T-helper 1 cell treated with Interleukin-12 subunit alpha and Interleukin-12 subunit beta and Interleukin-4 antibody, amounts not matched to agents 30 μg/mL and 1 μg/mL, for 36 hours (primary cell): Measurements from ENCODE around the gene TBC1D23.
"Not testable (repeated sequence)": the region's sequence is repeated elsewhere in the genome, so short reads cannot be mapped to it uniquely, and the experiment has no call there.

Experiments
- H3K27ac Mint-ChIP-seq: one replicate; pipeline ENCODE4 v1.8.0; 2021; ENCODE audit warnings: mild to moderate bottlenecking, mixed read lengths
- H3K27me3 Mint-ChIP-seq: one replicate; pipeline ENCODE4 v1.8.0; 2021; ENCODE audit warnings: low read depth, mixed read lengths
- H3K36me3 Mint-ChIP-seq: one replicate; pipeline ENCODE4 v1.8.0; 2021; ENCODE audit warnings: low read depth, mixed read lengths
- H3K4me1 Mint-ChIP-seq: one replicate; pipeline ENCODE4 v1.8.0; 2021; ENCODE audit warnings: low read depth, mixed read lengths
- H3K4me3 Mint-ChIP-seq: one replicate; pipeline ENCODE4 v1.8.0; 2021; ENCODE audit warnings: mild to moderate bottlenecking, moderate library complexity, mixed read lengths
- H3K9me3 Mint-ChIP-seq: one replicate; pipeline ENCODE4 v1.8.0; 2021; ENCODE audit warnings: mixed read lengths

TBC1D23 gene

DNA sequence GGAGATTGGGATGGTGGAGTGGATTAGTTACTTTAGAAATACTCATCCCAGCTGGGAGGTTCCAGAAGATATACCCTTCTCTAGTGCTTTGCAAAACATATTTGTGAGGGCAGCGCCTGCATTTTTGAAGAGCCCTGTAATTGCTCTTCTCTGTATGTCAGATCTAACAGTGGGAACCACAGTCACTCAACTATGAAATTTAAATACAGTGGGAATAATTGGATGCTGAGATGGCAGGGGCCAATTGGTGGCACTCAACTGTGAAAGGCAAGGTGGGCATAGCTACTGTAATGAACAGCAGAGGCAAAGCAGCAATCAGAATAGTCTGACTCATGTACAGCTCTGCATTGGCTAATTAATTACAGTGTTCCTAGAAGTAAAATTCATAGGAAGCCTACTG is 22.2 kb upstream of the TBC1D23 start:
- Mint-ChIP-seq H3K27me3 (peaks cover 11% of the 10 kb centered on the region), H3K4me3 (no peak overlapping the region), H3K4me1 (no peaks in the 10 kb centered on the region), H3K36me3 (peaks cover 2% of the 10 kb centered on the region), H3K27ac (no peak overlapping the region), H3K9me3 (peaks cover 13% of the 10 kb centered on the region)

DNA sequence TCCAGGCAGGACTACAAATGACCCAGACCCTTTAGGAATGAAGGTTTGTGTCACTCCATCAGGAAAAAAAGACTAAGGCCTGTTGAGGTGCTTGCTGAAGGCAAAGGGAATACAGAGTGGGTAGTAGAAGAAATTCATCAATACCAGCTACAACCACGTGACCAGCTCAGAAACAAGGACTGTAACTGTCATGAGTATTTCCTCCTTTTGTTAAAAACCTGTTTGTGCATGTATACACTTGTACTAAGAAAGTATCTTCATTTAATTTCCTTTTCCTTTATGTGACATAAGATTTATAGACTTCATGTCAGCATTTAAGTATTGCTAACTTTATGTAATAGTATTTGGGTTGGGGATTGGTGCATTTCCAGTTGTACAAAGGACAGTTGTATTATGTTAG is 18.3 kb upstream of the TBC1D23 start:
- H3K4me1 Mint-ChIP-seq, H3K4me3 Mint-ChIP-seq, H3K36me3 Mint-ChIP-seq, H3K27me3 Mint-ChIP-seq, H3K27ac Mint-ChIP-seq: not testable (repeated sequence)
- peaks cover 13% of the 10 kb centered on the region for H3K9me3 Mint-ChIP-seq

DNA sequence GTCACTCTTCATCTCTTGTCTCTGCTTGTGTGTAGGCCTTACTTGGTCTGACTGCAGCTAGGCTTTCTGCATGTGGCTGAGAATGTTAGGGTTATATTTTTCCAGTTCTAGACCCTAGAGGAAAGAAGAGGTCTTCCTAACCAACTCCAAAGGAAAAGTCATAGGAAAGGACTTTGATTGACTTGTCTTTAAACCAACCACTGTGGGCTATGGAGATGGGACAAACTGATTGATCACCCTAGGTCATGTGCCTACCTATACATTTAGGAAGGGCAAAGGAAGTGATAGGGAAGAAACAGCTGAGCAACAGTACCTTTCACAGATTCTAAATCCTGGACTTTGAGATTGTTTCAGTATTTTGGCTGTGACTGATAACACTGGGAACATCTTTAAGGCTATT is 16.5 kb upstream of the TBC1D23 start:
- peaks cover 7% of the 10 kb centered on the region for H3K9me3 Mint-ChIP-seq
- H3K4me1 Mint-ChIP-seq: peaks cover 8% of the 10 kb centered on the region
- H3K36me3 Mint-ChIP-seq: peaks cover 1% of the 10 kb centered on the region
- H3K4me3 Mint-ChIP-seq: no peak overlapping the region
- H3K27me3 Mint-ChIP-seq: no peaks in the 10 kb centered on the region
- H3K27ac Mint-ChIP-seq: no peak overlapping the region

DNA sequence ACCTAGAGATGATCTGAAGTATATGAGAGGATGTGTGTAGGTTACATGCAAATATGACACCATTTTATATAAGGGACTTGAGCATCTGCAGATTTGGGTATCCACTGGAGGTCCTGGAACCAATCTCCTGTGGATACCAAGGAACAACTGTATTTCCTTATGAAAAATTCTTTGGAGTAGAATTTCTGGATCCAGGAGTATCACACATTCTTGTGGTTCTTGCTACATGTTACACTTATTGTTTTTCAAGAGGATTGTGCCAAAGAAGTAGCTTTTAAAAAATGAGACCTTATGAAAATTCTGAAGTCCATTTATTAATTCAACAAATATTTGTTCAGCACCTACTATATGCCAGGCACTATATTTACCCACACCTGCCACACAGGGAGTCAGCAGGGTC is 15.7 kb upstream of the TBC1D23 start:
- Mint-ChIP-seq H3K36me3 (peaks cover 4% of the 10 kb centered on the region), H3K9me3 (peaks cover 10% of the 10 kb centered on the region), H3K4me3 (no peak overlapping the region), H3K4me1 (peaks cover 8% of the 10 kb centered on the region), H3K27ac (no peak overlapping the region), H3K27me3 (no peaks in the 10 kb centered on the region)

DNA sequence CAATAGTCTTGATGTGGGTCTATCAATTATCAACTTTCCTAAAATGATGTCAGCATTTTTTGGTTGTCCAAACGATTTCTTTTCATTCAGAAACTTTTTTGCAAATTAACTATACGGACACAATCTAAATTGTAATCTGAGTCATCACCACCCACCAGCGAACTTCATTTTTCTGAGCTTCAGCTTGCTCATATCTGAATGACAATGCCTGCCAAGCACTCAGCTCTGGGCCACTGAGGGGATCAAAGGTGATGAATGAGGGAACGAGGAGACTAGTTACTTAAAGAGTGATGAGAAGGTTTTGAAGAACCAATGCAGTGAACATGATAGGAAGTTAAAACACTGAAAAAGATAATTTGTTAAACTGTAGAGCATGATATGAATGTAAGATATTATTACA is 14.9 kb upstream of the TBC1D23 start:
- H3K27me3 Mint-ChIP-seq: no peaks in the 10 kb centered on the region
- H3K9me3 Mint-ChIP-seq: peaks cover 12% of the 10 kb centered on the region
- peaks cover 8% of the 10 kb centered on the region for H3K4me1 Mint-ChIP-seq
- H3K27ac Mint-ChIP-seq: no peak overlapping the region
- H3K36me3 Mint-ChIP-seq: peaks cover 8% of the 10 kb centered on the region
- H3K4me3 Mint-ChIP-seq: no peak overlapping the region

DNA sequence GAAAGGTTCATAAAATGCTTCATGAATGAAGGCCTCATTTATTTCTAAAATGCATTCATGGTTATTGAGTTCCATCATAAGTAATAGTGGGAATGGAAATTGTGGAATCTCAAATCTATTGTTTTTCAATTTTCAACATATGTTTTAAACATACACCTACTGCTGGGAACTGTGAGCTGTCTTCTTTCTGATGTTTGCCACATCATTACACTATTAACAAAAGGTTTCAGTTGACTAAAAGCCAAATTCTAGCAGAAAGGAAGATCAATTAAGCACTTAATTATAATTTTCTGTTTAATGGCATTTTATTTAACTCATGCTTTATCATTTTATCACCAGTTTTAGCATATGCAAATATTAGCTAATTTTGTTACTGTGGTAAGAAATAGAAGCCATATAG is 13.8 kb upstream of the TBC1D23 start:
- H3K27ac Mint-ChIP-seq: no peak overlapping the region
- peaks cover 8% of the 10 kb centered on the region for H3K36me3 Mint-ChIP-seq
- H3K27me3 Mint-ChIP-seq: no peaks in the 10 kb centered on the region
- H3K4me1 Mint-ChIP-seq: peaks cover 8% of the 10 kb centered on the region
- H3K9me3 Mint-ChIP-seq: peaks cover 6% of the 10 kb centered on the region
- H3K4me3 Mint-ChIP-seq: no peak overlapping the region

DNA sequence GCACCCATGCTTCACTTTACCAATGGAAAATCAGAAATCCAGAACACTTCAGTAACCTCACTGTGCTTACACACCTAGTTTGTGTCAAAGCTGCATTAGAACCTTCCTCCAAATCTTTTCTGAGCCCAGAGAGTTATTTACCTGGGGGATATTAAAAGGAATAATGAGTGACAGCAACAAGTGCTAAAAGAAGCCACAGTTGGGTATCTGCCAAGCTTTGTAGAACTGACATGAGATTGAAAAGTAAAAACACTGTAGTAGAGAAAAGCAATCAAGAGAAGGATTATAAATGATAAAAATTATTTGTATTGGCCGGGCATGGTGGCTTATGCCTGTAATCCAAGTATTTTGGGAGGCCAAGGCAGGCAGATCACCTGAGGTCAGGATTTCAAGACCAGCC is 8.8 kb upstream of the TBC1D23 start:
- H3K9me3 Mint-ChIP-seq: peaks cover 6% of the 10 kb centered on the region
- no peaks in the 10 kb centered on the region for H3K27me3 Mint-ChIP-seq
- H3K4me1 Mint-ChIP-seq: peaks cover 3% of the 10 kb centered on the region
- peaks cover 8% of the 10 kb centered on the region for H3K36me3 Mint-ChIP-seq
- H3K4me3 Mint-ChIP-seq: no peak overlapping the region
- H3K27ac Mint-ChIP-seq: no peak overlapping the region

DNA sequence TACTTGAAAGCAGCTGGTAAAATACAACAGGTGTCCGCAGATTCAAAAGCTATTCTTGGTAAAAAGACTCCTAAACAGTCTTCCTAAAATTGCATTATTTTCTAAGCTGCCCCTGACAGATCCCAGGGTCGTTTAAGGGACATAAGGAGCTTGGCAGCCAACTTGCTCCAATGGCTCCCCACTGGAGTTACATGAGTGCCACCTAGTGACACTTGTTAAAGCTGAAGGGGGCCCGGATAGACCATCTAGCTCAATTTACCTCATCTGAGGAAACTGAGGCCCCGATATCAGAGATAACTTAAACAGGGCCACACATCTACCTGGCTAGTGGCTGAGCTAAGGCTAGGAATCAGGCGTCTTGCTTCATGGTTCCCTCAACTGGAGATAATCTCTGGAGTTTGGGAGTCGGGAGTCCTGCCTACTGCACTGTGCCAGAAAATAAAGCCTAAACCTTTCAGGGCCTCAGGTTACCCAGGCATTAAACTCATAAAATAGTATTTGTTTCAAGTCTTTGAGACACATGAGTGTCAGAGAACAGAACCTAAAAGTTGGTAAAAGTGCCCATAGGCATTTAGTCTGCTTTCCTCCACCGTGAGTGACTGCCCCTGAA is 6.5 kb upstream of the TBC1D23 start:
- Mint-ChIP-seq H3K4me3 (no peak overlapping the region), H3K27me3 (no peaks in the 10 kb centered on the region), H3K4me1 (no peaks in the 10 kb centered on the region), H3K9me3 (peaks cover 6% of the 10 kb centered on the region), H3K36me3 (peaks cover 7% of the 10 kb centered on the region), H3K27ac (no peak overlapping the region)

DNA sequence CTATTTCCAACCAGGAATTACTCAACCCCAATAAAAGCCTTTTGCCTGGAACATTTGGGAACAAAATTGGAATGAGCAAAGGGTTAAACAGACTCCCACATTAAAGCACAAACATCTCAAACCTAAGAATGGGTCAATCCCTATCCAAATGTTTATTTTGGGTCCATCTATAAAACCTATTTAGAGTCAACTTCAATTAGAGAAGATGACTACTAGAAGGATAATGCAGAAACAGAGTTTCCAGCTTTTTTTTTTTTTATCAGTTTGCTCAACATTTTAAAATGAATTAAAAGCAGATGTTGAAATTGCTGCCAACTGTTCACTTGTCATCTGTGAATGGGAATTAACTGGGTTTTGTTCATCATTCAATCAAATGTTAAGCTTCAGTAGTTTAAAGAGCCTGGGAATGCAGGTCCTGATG is 4.1 kb upstream of the TBC1D23 start:
- Mint-ChIP-seq H3K9me3 (no peaks in the 10 kb centered on the region), H3K36me3 (peaks cover 2% of the 10 kb centered on the region), H3K27ac (no peak overlapping the region), H3K27me3 (no peaks in the 10 kb centered on the region), H3K4me1 (peaks cover 12% of the 10 kb centered on the region), H3K4me3 (no peak overlapping the region)

DNA sequence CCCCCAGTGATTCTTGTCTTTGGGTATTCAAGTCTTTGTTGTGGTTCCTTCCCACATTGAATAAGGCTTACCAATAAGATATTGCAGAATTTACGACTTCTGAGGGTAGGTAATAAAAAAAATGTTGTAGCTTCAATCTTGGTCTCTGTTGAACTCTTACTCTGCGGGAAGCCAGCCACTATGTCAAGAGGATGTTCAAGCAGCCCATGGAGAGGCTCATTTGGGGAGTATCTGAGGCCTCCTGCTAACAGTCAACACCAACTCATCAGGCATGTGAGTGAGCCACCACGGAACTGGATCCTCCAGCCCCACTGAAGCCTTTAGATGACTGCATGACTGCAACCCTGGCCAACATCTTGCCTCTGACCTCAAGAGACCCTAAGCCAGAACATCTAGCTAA is 3.2 kb upstream of the TBC1D23 start:
- no peak overlapping the region for H3K4me3 Mint-ChIP-seq
- H3K27me3 Mint-ChIP-seq: no peaks in the 10 kb centered on the region
- peaks cover 16% of the 10 kb centered on the region for H3K4me1 Mint-ChIP-seq
- H3K27ac Mint-ChIP-seq: no peak overlapping the region
- peaks cover 2% of the 10 kb centered on the region for H3K36me3 Mint-ChIP-seq
- no peaks in the 10 kb centered on the region for H3K9me3 Mint-ChIP-seq

DNA sequence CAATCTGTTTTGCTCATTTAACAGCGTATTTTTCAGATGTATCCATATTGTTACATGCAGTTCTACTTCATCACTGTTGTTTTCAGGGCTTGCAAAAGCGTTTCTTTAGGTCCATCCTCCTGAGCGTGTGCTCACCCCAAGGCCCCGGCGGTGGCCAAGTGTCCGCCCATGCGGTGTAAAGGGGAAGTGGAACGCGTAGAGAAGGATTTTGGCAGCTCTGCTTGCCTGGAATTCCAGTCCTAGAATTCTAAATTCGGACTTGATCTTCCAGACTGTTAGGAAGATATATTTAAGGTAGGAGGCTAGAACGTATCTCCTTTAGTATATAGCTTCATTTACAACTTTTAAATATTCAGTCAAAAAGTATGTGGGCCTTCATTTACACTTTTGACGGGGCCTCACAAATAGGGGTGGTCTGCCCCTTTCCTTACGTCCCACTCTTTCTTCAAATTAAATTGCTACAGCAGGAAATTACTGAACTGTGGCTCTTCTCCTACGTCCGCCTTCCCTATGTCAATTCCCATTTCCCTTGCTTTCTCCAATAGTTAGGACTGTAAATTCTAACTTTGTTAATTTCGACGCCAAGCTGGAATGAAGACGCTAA is 609 bp upstream of the TBC1D23 start:
- H3K36me3 Mint-ChIP-seq: peaks cover 2% of the 10 kb centered on the region
- no peaks in the 10 kb centered on the region for H3K9me3 Mint-ChIP-seq
- H3K27me3 Mint-ChIP-seq: no peaks in the 10 kb centered on the region
- H3K27ac Mint-ChIP-seq: peak overlapping the region; percentile 95
- peaks cover 37% of the 10 kb centered on the region for H3K4me1 Mint-ChIP-seq
- H3K4me3 Mint-ChIP-seq: peak overlapping the region; percentile 86

DNA sequence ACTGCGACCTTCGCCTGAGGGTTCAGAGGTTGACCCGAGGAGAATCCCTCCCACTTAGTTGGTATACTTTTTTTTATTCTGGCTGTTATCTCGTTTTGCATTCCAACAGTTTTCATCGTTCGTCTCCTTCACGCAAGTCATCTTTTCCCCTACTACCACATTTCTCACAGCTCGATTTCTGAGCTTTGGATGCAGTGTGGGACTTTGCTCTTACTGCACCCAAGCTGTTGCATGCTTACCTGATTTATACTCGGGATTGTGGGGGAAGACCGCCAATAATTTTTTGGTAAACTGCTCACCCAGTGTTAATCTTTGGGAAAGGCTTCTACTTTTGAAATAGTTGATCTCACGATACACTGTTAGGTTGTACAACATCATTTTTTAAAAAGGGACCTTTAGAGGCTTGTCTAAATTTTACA is 702 bp downstream of the TBC1D23 start:
- H3K36me3 Mint-ChIP-seq: peaks cover 2% of the 10 kb centered on the region
- peak overlapping the region; percentile 95 for H3K27ac Mint-ChIP-seq
- H3K9me3 Mint-ChIP-seq: no peaks in the 10 kb centered on the region
- H3K4me3 Mint-ChIP-seq: peak overlapping the region; percentile 86
- peaks cover 37% of the 10 kb centered on the region for H3K4me1 Mint-ChIP-seq
- no peaks in the 10 kb centered on the region for H3K27me3 Mint-ChIP-seq

DNA sequence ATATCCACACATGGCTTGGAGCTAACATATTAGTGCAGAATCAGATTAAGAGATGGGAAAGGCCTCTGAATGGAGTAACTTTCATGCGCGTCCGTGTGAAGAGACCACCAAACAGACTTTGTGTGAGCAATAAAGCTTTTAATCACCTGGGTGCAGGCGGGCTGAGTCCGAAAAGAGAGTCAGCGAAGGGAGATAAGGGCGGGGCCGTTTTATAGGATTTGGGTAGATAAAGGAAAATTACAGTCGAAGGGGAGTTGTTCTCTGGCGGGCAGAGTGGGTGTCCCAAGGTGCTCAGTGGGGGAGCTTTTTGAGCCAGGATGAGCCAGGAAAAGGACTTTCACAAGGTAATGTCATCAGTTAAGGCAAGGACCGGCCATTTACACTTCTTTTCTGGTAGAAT is 2.1 kb downstream of the TBC1D23 start:
- not testable (repeated sequence) for H3K27ac Mint-ChIP-seq, H3K36me3 Mint-ChIP-seq, H3K27me3 Mint-ChIP-seq, H3K9me3 Mint-ChIP-seq
- H3K4me1 Mint-ChIP-seq: peaks cover 37% of the 10 kb centered on the region
- peak overlapping the region; percentile 12 for H3K4me3 Mint-ChIP-seq

DNA sequence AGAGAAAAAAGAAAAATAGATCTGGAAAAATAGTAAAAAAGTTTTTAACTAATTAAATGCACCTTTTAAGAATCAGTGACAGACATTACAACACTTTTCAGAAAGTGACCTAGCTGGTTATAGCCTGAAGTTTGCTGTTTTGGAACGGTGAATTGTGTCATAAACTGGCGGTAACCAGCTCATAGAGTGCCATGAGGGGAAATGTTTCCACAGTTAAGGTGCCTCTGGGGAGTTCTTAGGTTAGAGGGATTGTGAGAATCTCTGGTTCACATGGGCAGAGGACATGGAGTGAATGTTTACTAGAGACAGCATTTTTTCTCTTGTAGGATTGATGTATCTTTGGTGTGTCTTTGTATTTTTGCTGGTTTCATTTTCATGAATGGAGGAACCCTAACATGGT is 2.8 kb downstream of the TBC1D23 start:
- Mint-ChIP-seq H3K9me3 (no peaks in the 10 kb centered on the region), H3K4me1 (peaks cover 37% of the 10 kb centered on the region), H3K36me3 (peaks cover 2% of the 10 kb centered on the region), H3K4me3 (no peak overlapping the region), H3K27me3 (no peaks in the 10 kb centered on the region), H3K27ac (no peak overlapping the region)

DNA sequence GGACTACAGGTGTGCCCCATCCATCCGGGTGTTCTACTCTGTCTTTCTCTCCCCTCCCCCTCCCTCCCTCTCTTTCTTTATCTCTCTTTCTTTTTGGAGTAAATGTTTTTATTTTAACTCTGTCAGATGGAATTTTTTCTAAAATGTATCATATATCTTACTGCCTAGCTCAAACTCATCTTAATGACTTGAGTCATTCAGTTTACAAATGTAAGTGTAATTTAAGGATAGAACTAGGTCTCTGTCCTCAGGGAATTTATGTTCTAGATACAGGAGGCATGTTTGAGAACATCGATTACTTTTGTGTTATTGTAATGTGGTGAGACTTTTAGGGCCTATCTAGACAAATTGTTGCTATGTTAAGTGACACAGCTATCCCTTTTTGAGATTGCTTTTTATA is 3.5 kb downstream of the TBC1D23 start:
- peaks cover 37% of the 10 kb centered on the region for H3K4me1 Mint-ChIP-seq
- H3K4me3 Mint-ChIP-seq: peak overlapping the region; percentile 24
- no peaks in the 10 kb centered on the region for H3K27me3 Mint-ChIP-seq
- no peak overlapping the region for H3K27ac Mint-ChIP-seq
- peaks cover 2% of the 10 kb centered on the region for H3K36me3 Mint-ChIP-seq
- H3K9me3 Mint-ChIP-seq: no peaks in the 10 kb centered on the region

DNA sequence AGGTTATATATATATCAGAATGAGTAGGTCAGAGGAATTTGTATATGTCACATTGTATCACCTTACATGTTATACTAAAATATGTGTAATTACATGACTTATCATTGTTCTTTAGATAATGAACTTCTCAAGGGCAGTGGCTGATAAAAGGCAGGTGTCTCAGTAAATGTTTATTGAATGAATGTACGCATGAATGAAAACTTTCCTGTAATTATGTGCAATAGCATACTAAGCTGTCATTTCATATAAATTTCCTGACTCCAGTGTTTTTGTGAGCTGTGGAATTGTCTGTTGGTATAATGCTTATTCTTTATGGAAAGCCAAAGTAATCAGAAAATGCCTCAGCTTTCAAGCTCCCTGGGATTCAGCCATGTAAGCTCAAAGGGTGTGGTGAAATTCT is 4.2 kb downstream of the TBC1D23 start:
- peaks cover 2% of the 10 kb centered on the region for H3K36me3 Mint-ChIP-seq
- H3K9me3 Mint-ChIP-seq: no peaks in the 10 kb centered on the region
- H3K27ac Mint-ChIP-seq: no peak overlapping the region
- H3K4me3 Mint-ChIP-seq: no peak overlapping the region
- peaks cover 34% of the 10 kb centered on the region for H3K4me1 Mint-ChIP-seq
- no peaks in the 10 kb centered on the region for H3K27me3 Mint-ChIP-seq
